Liver (tissue), 2 donors: ENCODE data around the gene BTBD7.

Experiments used
- HNF4G ChIP-seq: IDR thresholded peaks from 2 replicates; pipeline ENCODE4 v1.6.1; 2016; ENCODE audit warnings: antibody characterized with exemption
- JUND ChIP-seq, 2 donors: IDR thresholded peaks; 2 replicates each; pipeline ENCODE4 v1.6.1; 2016; ENCODE audit warnings: antibody characterized with exemption in 2 of 2
- donor health status: healthy.

DNA sequence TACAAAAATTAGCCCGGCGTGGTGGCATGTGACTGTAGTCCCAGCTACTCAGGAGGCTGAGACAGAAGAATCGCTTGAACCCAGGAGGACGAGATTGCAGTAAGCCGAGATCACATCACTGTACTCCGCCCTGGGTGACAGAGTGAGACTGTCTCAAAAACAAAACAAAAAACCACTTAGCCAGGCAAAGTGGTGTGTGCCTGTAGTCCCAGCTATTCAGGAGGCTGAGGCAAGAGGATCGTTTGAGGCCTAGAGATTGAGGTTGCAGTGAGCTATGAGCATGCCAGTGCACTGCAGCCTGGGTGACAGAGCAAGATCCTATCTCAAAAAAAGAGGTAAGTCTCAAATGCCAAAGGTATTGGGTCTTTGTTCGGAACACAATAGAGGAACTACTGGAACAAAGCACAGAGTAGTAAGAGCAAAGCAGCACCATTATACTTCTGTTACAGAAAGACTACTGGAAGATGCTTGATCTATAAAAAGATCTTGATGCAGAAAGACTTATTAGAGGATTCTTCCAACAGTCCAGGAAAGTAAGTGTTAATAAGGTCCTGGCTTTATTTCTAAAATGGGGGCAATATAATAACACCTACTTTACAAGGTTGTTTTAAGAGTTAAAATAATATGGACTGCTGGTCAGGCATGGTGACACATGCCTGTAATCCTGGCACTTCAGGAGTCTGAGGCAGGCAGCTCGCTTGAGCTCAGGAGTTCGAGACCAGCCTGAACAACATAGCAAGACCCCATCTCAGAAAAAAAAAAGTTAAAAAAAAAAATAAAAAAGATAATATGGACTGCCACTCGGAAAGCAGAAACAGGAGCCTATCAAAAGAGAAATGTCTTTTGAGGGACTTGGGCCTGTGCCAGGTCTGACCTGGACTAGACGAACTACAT lies 29.9 kb downstream of the BTBD7 start:
- no peak for TF ChIP-seq JUND (IDR thresholded peaks at IDR 0.05)
- no peak for TF ChIP-seq HNF4G
